Measurements from ENCODE around the gene XRCC6.

DNA sequence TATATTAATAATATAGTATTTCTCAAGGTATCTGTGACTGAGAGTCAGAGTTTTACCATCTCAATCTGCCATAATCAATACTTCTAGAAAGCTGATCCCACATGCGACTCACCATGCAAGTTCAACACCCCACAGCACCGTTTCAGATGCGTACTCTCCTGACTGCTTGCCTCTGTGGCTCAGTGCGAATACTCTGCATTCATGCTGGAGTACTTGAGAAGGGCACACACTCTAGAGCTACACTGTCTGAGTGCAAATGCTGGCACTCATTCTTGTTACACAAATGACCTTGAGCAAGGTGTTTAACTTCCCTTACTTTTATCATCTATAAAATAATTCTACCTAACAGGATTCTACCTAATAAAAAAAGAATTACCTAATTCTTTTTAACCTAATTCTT, 55.0 kb downstream of the XRCC6 start:
- TF ChIP-seq NR3C1 (CRISPR knock-in tag; IDR thresholded peaks at IDR 0.05) = no peak
- TF ChIP-seq, protein P1, sequence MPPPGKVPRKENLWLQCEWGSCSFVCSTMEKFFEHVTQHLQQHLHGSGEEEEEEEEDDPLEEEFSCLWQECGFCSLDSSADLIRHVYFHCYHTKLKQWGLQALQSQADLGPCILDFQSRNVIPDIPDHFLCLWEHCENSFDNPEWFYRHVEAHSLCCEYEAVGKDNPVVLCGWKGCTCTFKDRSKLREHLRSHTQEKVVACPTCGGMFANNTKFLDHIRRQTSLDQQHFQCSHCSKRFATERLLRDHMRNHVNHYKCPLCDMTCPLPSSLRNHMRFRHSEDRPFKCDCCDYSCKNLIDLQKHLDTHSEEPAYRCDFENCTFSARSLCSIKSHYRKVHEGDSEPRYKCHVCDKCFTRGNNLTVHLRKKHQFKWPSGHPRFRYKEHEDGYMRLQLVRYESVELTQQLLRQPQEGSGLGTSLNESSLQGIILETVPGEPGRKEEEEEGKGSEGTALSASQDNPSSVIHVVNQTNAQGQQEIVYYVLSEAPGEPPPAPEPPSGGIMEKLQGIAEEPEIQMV (CRISPR knock-in tag; IDR thresholded peaks at IDR 0.05; ENCODE audit: low read depth) = no peak
- TF ChIP-seq, protein P2, sequence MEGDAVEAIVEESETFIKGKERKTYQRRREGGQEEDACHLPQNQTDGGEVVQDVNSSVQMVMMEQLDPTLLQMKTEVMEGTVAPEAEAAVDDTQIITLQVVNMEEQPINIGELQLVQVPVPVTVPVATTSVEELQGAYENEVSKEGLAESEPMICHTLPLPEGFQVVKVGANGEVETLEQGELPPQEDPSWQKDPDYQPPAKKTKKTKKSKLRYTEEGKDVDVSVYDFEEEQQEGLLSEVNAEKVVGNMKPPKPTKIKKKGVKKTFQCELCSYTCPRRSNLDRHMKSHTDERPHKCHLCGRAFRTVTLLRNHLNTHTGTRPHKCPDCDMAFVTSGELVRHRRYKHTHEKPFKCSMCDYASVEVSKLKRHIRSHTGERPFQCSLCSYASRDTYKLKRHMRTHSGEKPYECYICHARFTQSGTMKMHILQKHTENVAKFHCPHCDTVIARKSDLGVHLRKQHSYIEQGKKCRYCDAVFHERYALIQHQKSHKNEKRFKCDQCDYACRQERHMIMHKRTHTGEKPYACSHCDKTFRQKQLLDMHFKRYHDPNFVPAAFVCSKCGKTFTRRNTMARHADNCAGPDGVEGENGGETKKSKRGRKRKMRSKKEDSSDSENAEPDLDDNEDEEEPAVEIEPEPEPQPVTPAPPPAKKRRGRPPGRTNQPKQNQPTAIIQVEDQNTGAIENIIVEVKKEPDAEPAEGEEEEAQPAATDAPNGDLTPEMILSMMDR (CRISPR knock-in tag; IDR thresholded peaks at IDR 0.05) = no peak
- no peak for TF ChIP-seq ZNF619 (CRISPR knock-in tag; IDR thresholded peaks at IDR 0.05)
- no peak for TF ChIP-seq KLF12 (CRISPR knock-in tag; IDR thresholded peaks at IDR 0.05; ENCODE audit: borderline replicate concordance)
- no peak for TF ChIP-seq ZZZ3 (CRISPR knock-in tag; IDR thresholded peaks at IDR 0.05; ENCODE audit: borderline replicate concordance)
- no peak for TF ChIP-seq EP300 (IDR thresholded peaks at IDR 0.05; ENCODE audit: low read depth in 2 of 2, low read length in 2 of 2)
- no peak for TF ChIP-seq EP300 (CRISPR knock-in tag; IDR thresholded peaks at IDR 0.05; ENCODE audit: borderline replicate concordance)
- TF ChIP-seq KDM2A (CRISPR knock-in tag; IDR thresholded peaks at IDR 0.05; ENCODE audit: borderline replicate concordance, low read depth) = no peak
- TF ChIP-seq REPIN1 (CRISPR knock-in tag; IDR thresholded peaks at IDR 0.05; ENCODE audit: borderline replicate concordance, low read depth) = no peak
- TF ChIP-seq, protein P3, sequence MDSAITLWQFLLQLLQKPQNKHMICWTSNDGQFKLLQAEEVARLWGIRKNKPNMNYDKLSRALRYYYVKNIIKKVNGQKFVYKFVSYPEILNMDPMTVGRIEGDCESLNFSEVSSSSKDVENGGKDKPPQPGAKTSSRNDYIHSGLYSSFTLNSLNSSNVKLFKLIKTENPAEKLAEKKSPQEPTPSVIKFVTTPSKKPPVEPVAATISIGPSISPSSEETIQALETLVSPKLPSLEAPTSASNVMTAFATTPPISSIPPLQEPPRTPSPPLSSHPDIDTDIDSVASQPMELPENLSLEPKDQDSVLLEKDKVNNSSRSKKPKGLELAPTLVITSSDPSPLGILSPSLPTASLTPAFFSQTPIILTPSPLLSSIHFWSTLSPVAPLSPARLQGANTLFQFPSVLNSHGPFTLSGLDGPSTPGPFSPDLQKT (CRISPR knock-in tag; IDR thresholded peaks at IDR 0.05; ENCODE audit: borderline replicate concordance) = no peak
